GM12878 (cell line): Measurements from ENCODE around the gene DYNLL2. TPM values are rescaled to one million over a fixed set of nuclear protein-coding genes. Genes with fewer than 3 reads are reported as not detected.

Source experiments
- ATAC-seq: fragments of 200-7000 bp; cut with Tn5 transposase; 3 replicates; pipeline ENCODE4 v1.9.1; 2020; ENCODE audit warnings: mild to moderate bottlenecking, moderate library complexity
- BruUV-seq: library from RNA; stranded (reverse); fragments of 400-500 nt; replicated peaks from 2 replicates; lab custom pipeline; 2021; lab: Mats Ljungman, UMichigan
- CTCF ChIA-PET: fragments of 300-600 bp; sonication (Branson Sonifier 250); formaldehyde crosslinking; extraction: SDS; loops from one replicate; lab custom pipeline; 2021; ENCODE audit warnings: inconsistent platforms; lab: Yijun Ruan, JAX
- POLR2A ChIA-PET: fragments of 350-600 bp; formaldehyde crosslinking; extraction: SDS; loops from one replicate; lab custom pipeline; 2021; ENCODE audit warnings: inconsistent platforms; lab: Charles Lee
- RAD21 ChIA-PET: fragments of 300-600 bp; sonication (Branson Sonifier 250); formaldehyde crosslinking; loops from one replicate; lab custom pipeline; 2023; ENCODE audit warnings: antibody characterized with exemption; ENCODE audit not compliant: unreplicated experiment; lab: Charles Lee
- SMC1A ChIA-PET: fragments of 300-600 bp; sonication (Branson Sonifier 250); formaldehyde crosslinking; loops from one replicate; lab custom pipeline; 2023; ENCODE audit not compliant: unreplicated experiment, uncharacterized antibody; lab: Charles Lee
- DNase-seq: peaks from one replicate; pipeline ENCODE4 v3.0.0-alpha.2; 2011; ENCODE audit warnings: low read depth, low spot score
- FAIRE-seq: peaks from 3 replicates; lab custom pipeline; 2011; peaks lifted over from hg19 to GRCh38; lab: Jason Lieb, UNC
- H2AFZ ChIP-seq: 2 replicates; pipeline ENCODE4 v1.6.0; 2011; ENCODE audit warnings: low read depth, low read length, control low read depth; ENCODE audit not compliant: control insufficient read depth
- H3K27ac ChIP-seq: 2 replicates; pipeline ENCODE4 v1.5.1; 2011; ENCODE audit warnings: control low read depth; ENCODE audit not compliant: control insufficient read depth, insufficient read depth
- H3K27me3 ChIP-seq, 2 experiments: replicated peaks in 1 of 2; 2 replicates each; pipeline versions ENCODE4 v1.6.0 to v1.6.1; 2011; ENCODE audit warnings: low read length in 1 of 2; ENCODE audit not compliant: control insufficient read depth in 2 of 2, insufficient read depth in 2 of 2
- H3K36me3 ChIP-seq, 2 experiments: 2 replicates each; pipeline ENCODE4 v1.5.1; 2011; ENCODE audit warnings: low read length in 1 of 2; ENCODE audit not compliant: control insufficient read depth in 2 of 2, insufficient read depth in 2 of 2
- H3K4me1 ChIP-seq: 2 replicates; pipeline ENCODE4 v1.6.1; 2011; ENCODE audit warnings: mild to moderate bottlenecking, low read length, moderate library complexity, mixed read lengths; ENCODE audit not compliant: control insufficient read depth, insufficient read depth
- H3K4me2 ChIP-seq: 2 replicates; pipeline ENCODE4 v1.6.0; 2011; ENCODE audit warnings: control low read depth; ENCODE audit not compliant: control insufficient read depth, insufficient read depth
- H3K4me3 ChIP-seq: fragments of 200-600 bp; sonication (generic); 2 replicates; pipeline ENCODE4 v1.5.1; 2016
- H3K79me2 ChIP-seq: 2 replicates; pipeline ENCODE4 v1.6.0; 2011; ENCODE audit warnings: low read length; ENCODE audit not compliant: control insufficient read depth, insufficient read depth
- H3K9ac ChIP-seq: 2 replicates; pipeline ENCODE4 v1.8.0; 2011; ENCODE audit warnings: low read length, control low read depth, mixed read lengths; ENCODE audit not compliant: control insufficient read depth, insufficient read depth
- H3K9me3 ChIP-seq: replicated peaks from 3 replicates; pipeline ENCODE4 v1.5.1; 2011; ENCODE audit warnings: mild to moderate bottlenecking, low read length; ENCODE audit not compliant: control insufficient read depth, insufficient read depth
- H4K20me1 ChIP-seq: 2 replicates; pipeline ENCODE4 v1.6.0; 2011; ENCODE audit not compliant: control insufficient read depth, insufficient read depth
- CHD4 ChIP-seq: fragments of 200-600 bp; sonication (generic); IDR thresholded peaks from 2 replicates; pipeline ENCODE4 v1.6.1; 2016; ENCODE audit warnings: mild to moderate bottlenecking
- CREB1 ChIP-seq: IDR thresholded peaks from 2 replicates; pipeline ENCODE4 v1.6.1; 2012; ENCODE audit warnings: low read depth, mild to moderate bottlenecking, inconsistent platforms
- CREM ChIP-seq: IDR thresholded peaks from 2 replicates; pipeline ENCODE4 v1.6.1; 2014; ENCODE audit warnings: antibody characterized with exemption, low read depth
- GABPA ChIP-seq: IDR thresholded peaks from 2 replicates; pipeline ENCODE4 v1.6.1; 2014; ENCODE audit warnings: antibody characterized with exemption, low read depth, mild to moderate bottlenecking, inconsistent platforms
- IKZF2 ChIP-seq, 2 experiments: fragments of 450-650 bp; IDR thresholded peaks; 2 replicates each; pipeline ENCODE4 v1.6.1; 2017; ENCODE audit warnings: mild to moderate bottlenecking in 2 of 2, moderate library complexity in 2 of 2
- KLF5 ChIP-seq: fragments of 450-650 bp; IDR thresholded peaks from 2 replicates; pipeline ENCODE4 v1.6.1; 2014; ENCODE audit warnings: mild to moderate bottlenecking; ENCODE audit not compliant: partially characterized antibody
- NFIC ChIP-seq: IDR thresholded peaks from 2 replicates; pipeline ENCODE4 v1.6.1; 2012; ENCODE audit warnings: low read depth, mild to moderate bottlenecking, inconsistent platforms, low read length, moderate library complexity
- PKNOX1 ChIP-seq: fragments of 450-650 bp; IDR thresholded peaks from 2 replicates; pipeline ENCODE4 v1.6.1; 2016; ENCODE audit warnings: mild to moderate bottlenecking
- TARDBP ChIP-seq: IDR thresholded peaks from 2 replicates; pipeline ENCODE4 v1.6.1; 2016; ENCODE audit warnings: borderline replicate concordance
- YBX1 ChIP-seq: fragments of 450-650 bp; IDR thresholded peaks from 2 replicates; pipeline ENCODE4 v1.6.1; 2016; ENCODE audit warnings: antibody characterized with exemption
- YY1 ChIP-seq: IDR thresholded peaks from 2 replicates; pipeline ENCODE4 v1.6.1; 2011; ENCODE audit warnings: low read depth, mild to moderate bottlenecking, low read length
- WGBS: methylation state at CpG from one replicate; pipeline ENCODE4 v1.1.6; 2016; ENCODE audit warnings: low lambda C conversion rate; ENCODE audit not compliant: insufficient replicate concordance, insufficient coverage; ENCODE audit errors: missing lambda C conversion rate; 5-methylcytosine and 5-hydroxymethylcytosine counted together
- in situ Hi-C: fragments of 300-500 bp; cut with MboI; formaldehyde crosslinking; loops from 9 replicates; pipeline ENCODE4 v1.14.3; 2018; ENCODE audit warnings: mixed read lengths
- intact Hi-C: fragments of 100-400 bp; cut with micrococcal nuclease; formaldehyde crosslinking; loops from one replicate; pipeline ENCODE4 v1.14.2; 2022; ENCODE audit not compliant: unreplicated experiment
- polyA plus RNA-seq, 11 experiments: library from polyadenylated mRNA; depleted of rRNA in 4 of 11; unstranded in 6 of 11; stranded (reverse) in 5 of 11; fragments of >200 nt; fragmentation: Nextera tagmentation in 4 of 11; fragmentation: Illumina TruSeq in 1 of 11; extraction: Ambion mirVana in 4 of 11; extraction: Trizol in 1 of 11; gene quantifications; 1 replicate in 1 of 11; 2 replicates in 10 of 11; pipeline versions ENCODE4 v1.2.1 to v1.2.3, GENCODE V29; 2011 to 2016; ENCODE audit warnings: inconsistent platforms in 2 of 11, missing spikeins in 2 of 11, low read depth in 1 of 11
- total RNA-seq, 4 experiments: library from RNA; depleted of rRNA in 3 of 4; stranded (reverse); fragments of >200 nt in 3 of 4; fragmentation: Illumina TruSeq in 1 of 4; extraction: Trizol in 1 of 4; gene quantifications; 2 replicates each; pipeline versions ENCODE4 v1.2.1 to v1.2.3, GENCODE V29; 2013 to 2021

The DYNLL2 gene
- total and polyA plus RNA-seq, 10 of the 15 experiments (the other 5 are each of a cell fraction or from before 2014, with no cell fraction given): 0.62 to 19.2 (median 9.1) TPM

GRCh38 chr17:58050966-58051365, 32.3 kb upstream of the DYNLL2 start:
- WGBS: 97% methylated on average over 2 of the region's 2 CpGs
- no peak overlapping the region for H3K27ac ChIP-seq
- in situ Hi-C loops: no loop called here
- H4K20me1 ChIP-seq: no peaks in the 10 kb centered on the region
- H2AFZ ChIP-seq: no peak overlapping the region
- no peaks in the 10 kb centered on the region for H3K9me3 ChIP-seq
- FAIRE-seq (no peak), DNase-seq (no peak), ATAC-seq (no peak)
- no peaks in the 10 kb centered on the region for H3K36me3 ChIP-seq
- RAD21 ChIA-PET: no interaction called here
- SMC1A ChIA-PET: interaction anchor here (1.1 kb wide), 1 partner anchor 176 kb away, joined by 3 read pairs; no protein-coding TSS in a partner anchor
- intact Hi-C loops: no loop called here
- no peaks in the 10 kb centered on the region for H3K4me1 ChIP-seq
- TF ChIP-seq PKNOX1 (no peak), GABPA (no peak), TARDBP (no peak), YY1 (no peak), CREB1 (no peak), CREM (no peak), NFIC (no peak), KLF5 (no peak), IKZF2 (IDR thresholded peaks at IDR 0.05) (no peak), YBX1 (no peak), CHD4 (no peak)
- no TSS peak for BruUV-seq
- no peaks in the 10 kb centered on the region; a peak in 1 of 4 replicates for H3K27me3 ChIP-seq
- H3K9ac ChIP-seq: no peak overlapping the region
- no peaks in the 10 kb centered on the region for H3K79me2 ChIP-seq
- H3K4me2 ChIP-seq: no peak overlapping the region
- CTCF ChIA-PET: no interaction called here
- H3K4me3 ChIP-seq: no peak overlapping the region
- POLR2A ChIA-PET: interaction anchor here (0.6 kb wide), 1 partner anchor 731 kb away, joined by 3 read pairs; no protein-coding TSS in a partner anchor
